DMS114 treated with DMSO at 0.1 percent for 48 hours (cell line): Measurements from ENCODE around the gene ATP2B2.

Experiments
- DNase-seq: peaks from one replicate; lab custom pipeline; 2025; ENCODE audit not compliant: unreplicated experiment; lab: John Stamatoyannopoulos, UW

ATP2B2 gene

GRCh38 chr3:10495003-10495402 lies 10.4 kb downstream of the ATP2B2 start:
- no peak for DNase-seq

- no peak for DNase-seq
Measured at GRCh38 chr3:10494180-10494579, 11.2 kb downstream of the ATP2B2 start.

- no peak for DNase-seq
Measured at GRCh38 chr3:10493202-10493589, 12.2 kb downstream of the ATP2B2 start.

GRCh38 chr3:10492364-10493201 lies 12.8 kb downstream of the ATP2B2 start:
- DNase-seq = no peak

GRCh38 chr3:10489746-10490483 lies 15.5 kb downstream of the ATP2B2 start:
- no peak for DNase-seq

GRCh38 chr3:10487988-10488633 lies 17.3 kb downstream of the ATP2B2 start:
- DNase-seq = no peak

GRCh38 chr3:10485806-10486205 lies 19.6 kb downstream of the ATP2B2 start:
- DNase-seq = no peak

GRCh38 chr3:10485380-10485779 lies 20.0 kb downstream of the ATP2B2 start:
- no peak for DNase-seq

GRCh38 chr3:10484709-10485108 lies 20.7 kb downstream of the ATP2B2 start:
- no peak for DNase-seq

GRCh38 chr3:10483686-10484345 lies 21.6 kb downstream of the ATP2B2 start:
- DNase-seq = no peak

GRCh38 chr3:10483364-10483675 lies 22.1 kb downstream of the ATP2B2 start:
- DNase-seq = no peak

GRCh38 chr3:10482631-10483363 lies 22.6 kb downstream of the ATP2B2 start:
- DNase-seq = no peak

GRCh38 chr3:10480871-10481378 lies 24.5 kb downstream of the ATP2B2 start:
- DNase-seq = no peak

- no peak for DNase-seq
Measured at GRCh38 chr3:10479311-10479710, 26.1 kb downstream of the ATP2B2 start.

- DNase-seq = no peak
Measured at GRCh38 chr3:10475983-10476382, 29.4 kb downstream of the ATP2B2 start.

GRCh38 chr3:10474847-10475246 lies 30.5 kb downstream of the ATP2B2 start:
- no peak for DNase-seq

GRCh38 chr3:10474275-10474646 lies 31.1 kb downstream of the ATP2B2 start:
- no peak for DNase-seq

- DNase-seq = no peak
Measured at GRCh38 chr3:10473581-10474274, 31.7 kb downstream of the ATP2B2 start.

GRCh38 chr3:10472877-10473440 lies 32.4 kb downstream of the ATP2B2 start:
- DNase-seq = no peak
